ENCODE results near the gene C4orf51. TPM values are rescaled to one million over a fixed set of nuclear protein-coding genes. Genes with fewer than 3 reads are reported as not detected.

The C4orf51 gene
- total RNA-seq, 1 experiment from 2014 or later, result not detected

- Histone ChIP-seq H4K20me1 (ENCODE audit: low read length) (no peaks in the 10 kb centered on the region), H3K36me3 (ENCODE audit: low read depth, low read length) (no peaks in the 10 kb centered on the region), H3K79me2 (ENCODE audit: low read length) (no peaks in the 10 kb centered on the region), H3K4me1 (ENCODE audit: insufficient read depth, low read length) (peaks cover 23% of the 10 kb centered on the region), H3K9me3 (ENCODE audit: low read length) (no peaks in the 10 kb centered on the region), H3K9ac (ENCODE audit: low read length) (no peak overlapping the region), H3F3A (ENCODE audit: low read length, unreplicated experiment) (peaks cover 9% of the 10 kb centered on the region), H3K4me3 (ENCODE audit: low read length) (no peak overlapping the region), H3K4me2 (ENCODE audit: low read length) (no peak overlapping the region), H3K27me3 (ENCODE audit: low read length) (no peaks in the 10 kb centered on the region), H3K9me2 (replicated peaks; ENCODE audit: low read length) (no peaks in the 10 kb centered on the region), H3K27ac (ENCODE audit: low read length) (no peak overlapping the region), H2AFZ (ENCODE audit: low read length) (no peak overlapping the region)
- ChIA-PET POLR2A (ENCODE audit: unreplicated experiment) (no interaction called here), CTCF (no interaction called here)
- BruUV-seq (replicated peaks), result no TSS peak
- intact Hi-C loops (cut with micrococcal nuclease), result loop anchor here (10.0 kb wide), 2 partner anchors 105 to 555 kb away; partner anchors contain the start of gene OTUD4
- TF ChIP-seq EZH2 (IDR thresholded peaks at IDR 0.05; ENCODE audit: low read length, unreplicated experiment) (no peak), EZH2phosphoT487 (IDR thresholded peaks at IDR 0.05; ENCODE audit: borderline replicate concordance, low read length) (no peak)
- TF ChIP-seq, protein P1, sequence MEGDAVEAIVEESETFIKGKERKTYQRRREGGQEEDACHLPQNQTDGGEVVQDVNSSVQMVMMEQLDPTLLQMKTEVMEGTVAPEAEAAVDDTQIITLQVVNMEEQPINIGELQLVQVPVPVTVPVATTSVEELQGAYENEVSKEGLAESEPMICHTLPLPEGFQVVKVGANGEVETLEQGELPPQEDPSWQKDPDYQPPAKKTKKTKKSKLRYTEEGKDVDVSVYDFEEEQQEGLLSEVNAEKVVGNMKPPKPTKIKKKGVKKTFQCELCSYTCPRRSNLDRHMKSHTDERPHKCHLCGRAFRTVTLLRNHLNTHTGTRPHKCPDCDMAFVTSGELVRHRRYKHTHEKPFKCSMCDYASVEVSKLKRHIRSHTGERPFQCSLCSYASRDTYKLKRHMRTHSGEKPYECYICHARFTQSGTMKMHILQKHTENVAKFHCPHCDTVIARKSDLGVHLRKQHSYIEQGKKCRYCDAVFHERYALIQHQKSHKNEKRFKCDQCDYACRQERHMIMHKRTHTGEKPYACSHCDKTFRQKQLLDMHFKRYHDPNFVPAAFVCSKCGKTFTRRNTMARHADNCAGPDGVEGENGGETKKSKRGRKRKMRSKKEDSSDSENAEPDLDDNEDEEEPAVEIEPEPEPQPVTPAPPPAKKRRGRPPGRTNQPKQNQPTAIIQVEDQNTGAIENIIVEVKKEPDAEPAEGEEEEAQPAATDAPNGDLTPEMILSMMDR (conservative IDR thresholded peaks at IDR 0.05; ENCODE audit: low read depth, low read length), result no peak
- no peak for DNase-seq
- ATAC-seq, result no peak
Observed at GRCh38 chr4:145739845-145740244, 59.9 kb downstream of the C4orf51 start.

DNA sequence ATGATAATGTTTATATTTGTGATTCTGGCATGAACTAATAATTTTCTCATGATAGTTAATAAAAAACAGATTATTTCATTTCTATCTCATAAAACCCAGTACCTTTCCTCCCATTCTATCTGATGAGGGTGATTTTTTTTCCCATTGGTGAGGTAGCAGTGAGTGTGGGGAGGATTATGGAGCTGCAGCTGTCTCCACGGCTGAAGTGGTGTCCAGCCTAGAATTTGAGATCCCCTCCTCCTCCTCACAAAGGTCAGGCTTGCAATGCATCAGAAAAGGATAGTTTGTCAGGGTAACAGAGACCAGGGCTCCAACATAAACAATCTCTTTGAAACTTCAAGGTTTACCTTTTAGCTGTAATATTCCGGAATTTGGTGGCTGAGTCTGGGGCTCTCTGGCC lies 60.9 kb downstream of the C4orf51 start:
- Histone ChIP-seq H4K20me1 (ENCODE audit: low read length) (no peaks in the 10 kb centered on the region), H3K27ac (ENCODE audit: low read length) (no peak overlapping the region), H3F3A (ENCODE audit: low read length, unreplicated experiment) (peaks cover under 1% of the 10 kb centered on the region), H3K9ac (ENCODE audit: low read length) (no peak overlapping the region), H3K9me3 (ENCODE audit: low read length) (no peaks in the 10 kb centered on the region), H3K4me3 (ENCODE audit: low read length) (no peak overlapping the region), H3K79me2 (ENCODE audit: low read length) (no peaks in the 10 kb centered on the region), H2AFZ (ENCODE audit: low read length) (no peak overlapping the region), H3K4me2 (ENCODE audit: low read length) (no peak overlapping the region), H3K9me2 (replicated peaks; ENCODE audit: low read length) (no peaks in the 10 kb centered on the region), H3K36me3 (ENCODE audit: low read depth, low read length) (no peaks in the 10 kb centered on the region), H3K27me3 (ENCODE audit: low read length) (no peaks in the 10 kb centered on the region), H3K4me1 (ENCODE audit: insufficient read depth, low read length) (peaks cover 14% of the 10 kb centered on the region)
- POLR2A ChIA-PET (ENCODE audit: unreplicated experiment), result no interaction called here
- CTCF ChIA-PET, result no interaction called here
- ATAC-seq (no peak), DNase-seq (no peak)
- TF ChIP-seq EZH2 (IDR thresholded peaks at IDR 0.05; ENCODE audit: low read length, unreplicated experiment) (no peak), EZH2phosphoT487 (IDR thresholded peaks at IDR 0.05; ENCODE audit: borderline replicate concordance, low read length) (no peak)
- TF ChIP-seq, protein P1 (conservative IDR thresholded peaks at IDR 0.05; ENCODE audit: low read depth, low read length), result no peak
- no TSS peak for BruUV-seq (replicated peaks)
- intact Hi-C loops (cut with micrococcal nuclease), result no loop called here

DNA sequence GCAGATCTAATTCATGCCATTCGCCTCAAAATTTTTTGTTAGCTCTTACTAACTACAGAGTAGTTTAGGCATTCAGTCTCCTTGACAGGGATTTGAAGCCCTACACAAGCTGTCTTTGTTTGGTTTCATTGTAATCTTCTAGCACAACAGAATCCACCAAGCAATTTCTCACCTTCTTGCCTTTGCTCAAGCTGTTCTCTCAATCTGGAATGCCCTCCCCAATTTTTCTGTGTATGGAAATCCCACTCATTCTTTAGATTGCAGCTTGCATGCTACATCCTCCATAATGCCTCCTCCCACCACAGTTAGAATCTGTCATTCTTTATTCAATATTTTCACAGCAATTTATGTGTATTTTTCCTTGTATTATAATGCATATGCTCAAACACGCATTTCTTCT lies 63.7 kb downstream of the C4orf51 start:
- Histone ChIP-seq H3K36me3 (ENCODE audit: low read depth, low read length) (no peaks in the 10 kb centered on the region), H3K9me3 (ENCODE audit: low read length) (no peaks in the 10 kb centered on the region), H4K20me1 (ENCODE audit: low read length) (no peaks in the 10 kb centered on the region), H2AFZ (ENCODE audit: low read length) (no peak overlapping the region), H3K4me1 (ENCODE audit: insufficient read depth, low read length) (no peaks in the 10 kb centered on the region), H3K4me2 (ENCODE audit: low read length) (no peak overlapping the region), H3K27ac (ENCODE audit: low read length) (no peak overlapping the region), H3F3A (ENCODE audit: low read length, unreplicated experiment) (no peaks in the 10 kb centered on the region), H3K27me3 (ENCODE audit: low read length) (no peaks in the 10 kb centered on the region), H3K4me3 (ENCODE audit: low read length) (no peak overlapping the region), H3K9ac (ENCODE audit: low read length) (no peak overlapping the region), H3K79me2 (ENCODE audit: low read length) (no peaks in the 10 kb centered on the region), H3K9me2 (replicated peaks; ENCODE audit: low read length) (no peaks in the 10 kb centered on the region)
- TF ChIP-seq EZH2phosphoT487 (IDR thresholded peaks at IDR 0.05; ENCODE audit: borderline replicate concordance, low read length), result no peak
- TF ChIP-seq, protein P1 (conservative IDR thresholded peaks at IDR 0.05; ENCODE audit: low read depth, low read length), result no peak
- TF ChIP-seq EZH2 (IDR thresholded peaks at IDR 0.05; ENCODE audit: low read length, unreplicated experiment), result no peak
- ChIA-PET CTCF (no interaction called here), POLR2A (ENCODE audit: unreplicated experiment) (no interaction called here)
- no peak for ATAC-seq
- no peak for DNase-seq
- intact Hi-C loops (cut with micrococcal nuclease), result no loop called here
- BruUV-seq (replicated peaks), result no TSS peak
